Stimulated activated memory B cell treated with anti-CD40 and anti-IgM and Interleukin-4, amounts not matched to agents 10 μg/mL and 1 μg/mL and 100 μg/mL, for 72 hours (primary cell): ENCODE data around the gene FAM72B.
"Not testable (repeated sequence)": the region's sequence is repeated elsewhere in the genome, so short reads cannot be mapped to it uniquely, and the experiment has no call there.

Experiments
- ATAC-seq: fragments of 150-1000 bp; cut with Tn5 transposase; 2 replicates; pipeline ENCODE4 v1.10.0; 2021
- H3K27ac Mint-ChIP-seq: one replicate; pipeline ENCODE4 v1.8.0; 2022; ENCODE audit warnings: mild to moderate bottlenecking, mixed read lengths
- H3K27me3 Mint-ChIP-seq: one replicate; pipeline ENCODE4 v1.8.0; 2022; ENCODE audit warnings: mixed read lengths
- H3K36me3 Mint-ChIP-seq: one replicate; pipeline ENCODE4 v1.8.0; 2022; ENCODE audit warnings: mixed read lengths
- H3K4me1 Mint-ChIP-seq: one replicate; pipeline ENCODE4 v1.8.0; 2022; ENCODE audit warnings: mixed read lengths
- H3K4me3 Mint-ChIP-seq: one replicate; pipeline ENCODE4 v1.8.0; 2022; ENCODE audit warnings: mild to moderate bottlenecking, moderate library complexity, mixed read lengths
- H3K9me3 Mint-ChIP-seq: one replicate; pipeline ENCODE4 v1.8.0; 2022; ENCODE audit warnings: mixed read lengths

Gene FAM72B

DNA sequence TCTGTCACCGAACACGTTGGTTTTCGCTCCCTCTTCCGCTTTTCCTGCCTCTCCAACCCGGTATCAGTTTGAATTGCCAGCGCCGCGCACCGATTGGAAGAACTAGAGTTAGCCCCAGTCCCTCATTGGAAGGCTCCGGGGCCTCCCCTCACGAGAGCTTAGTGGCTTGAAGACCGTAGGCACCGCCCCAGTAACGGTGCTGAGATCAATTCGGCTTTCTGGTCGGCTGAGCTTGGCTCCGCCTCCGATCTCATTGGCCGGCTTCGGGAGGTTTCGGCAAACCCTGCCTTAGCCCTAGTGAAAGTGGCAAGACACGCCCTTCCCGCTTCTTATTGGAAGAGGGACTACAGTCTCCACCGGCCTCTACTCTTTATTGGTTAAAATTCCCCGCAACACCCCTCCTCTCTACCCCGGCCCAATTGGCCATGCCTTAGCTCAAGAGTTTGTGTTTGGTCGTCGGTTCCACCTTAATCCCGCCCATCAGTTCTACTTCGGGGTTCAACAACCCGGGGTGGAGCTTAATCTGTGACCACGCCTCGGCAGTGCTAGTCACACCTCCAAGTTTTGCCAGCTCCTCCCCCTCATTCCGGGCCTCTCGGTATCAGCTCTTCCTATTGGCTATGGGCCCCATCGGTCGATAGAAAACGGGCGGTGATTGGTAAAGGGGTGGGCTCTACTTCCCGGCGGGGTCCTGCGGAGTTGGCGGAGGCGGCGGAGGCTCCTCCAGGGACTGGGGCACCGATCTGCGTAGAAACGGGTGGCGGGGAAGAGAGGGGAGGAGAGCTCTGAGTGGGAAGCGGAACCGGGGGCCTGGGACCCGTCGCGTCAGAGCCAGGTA is at the start of gene FAM72B, which contains the start of gene SRGAP2C:
FAM72B (minus strand) TSS at position 51 of the 838 bp plus-strand sequence. CDS start 851 bp downstream, outside the sequence.
SRGAP2C (plus strand) TSS at position 686 of the 838 bp plus-strand sequence. CDS start 2,472 bp downstream, outside the sequence.
- H3K9me3 Mint-ChIP-seq, H3K27me3 Mint-ChIP-seq, H3K4me1 Mint-ChIP-seq, H3K36me3 Mint-ChIP-seq: not testable (repeated sequence)
- H3K4me3 Mint-ChIP-seq: peak within 1 kb of the TSS; percentile 92
- peak; percentile 94 for ATAC-seq
- H3K27ac Mint-ChIP-seq: peak within 1 kb of the TSS; percentile 79

DNA sequence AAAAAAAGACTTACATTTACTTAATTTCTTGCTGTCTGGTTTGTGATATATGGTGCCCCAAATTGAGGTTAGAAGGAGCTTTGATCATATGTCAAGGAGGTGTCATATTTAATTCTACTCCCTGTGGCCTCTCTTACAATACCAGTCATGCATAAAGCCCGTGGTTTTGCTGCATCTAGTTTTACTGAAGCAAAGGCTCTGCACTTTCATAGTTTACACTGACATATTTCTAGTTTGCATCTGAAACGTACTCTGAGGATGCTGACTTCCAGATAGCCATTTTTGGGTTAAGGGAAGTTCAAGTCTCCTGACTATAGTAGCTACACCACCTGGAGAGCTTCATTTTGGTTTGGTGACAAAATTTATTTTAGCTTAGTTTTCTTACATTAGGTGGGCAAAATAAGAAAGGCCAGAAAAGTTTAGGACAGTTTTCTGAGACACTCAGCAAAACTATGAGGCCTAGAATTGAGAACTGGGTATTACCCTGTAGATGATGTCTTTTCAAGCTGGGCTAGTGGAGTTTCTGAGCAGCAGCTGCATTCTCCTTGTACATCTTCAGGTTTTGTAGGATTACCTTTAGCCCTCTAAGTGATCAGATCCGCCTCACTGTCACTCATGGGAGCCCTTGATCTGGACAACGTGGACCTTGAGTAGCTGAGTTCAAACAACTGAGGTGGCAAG is 48.4 kb upstream of the FAM72B start:
- H3K4me1 Mint-ChIP-seq, H3K36me3 Mint-ChIP-seq, H3K9me3 Mint-ChIP-seq, H3K27me3 Mint-ChIP-seq, H3K4me3 Mint-ChIP-seq, H3K27ac Mint-ChIP-seq: not testable (repeated sequence)
- peak; percentile 93 for ATAC-seq

DNA sequence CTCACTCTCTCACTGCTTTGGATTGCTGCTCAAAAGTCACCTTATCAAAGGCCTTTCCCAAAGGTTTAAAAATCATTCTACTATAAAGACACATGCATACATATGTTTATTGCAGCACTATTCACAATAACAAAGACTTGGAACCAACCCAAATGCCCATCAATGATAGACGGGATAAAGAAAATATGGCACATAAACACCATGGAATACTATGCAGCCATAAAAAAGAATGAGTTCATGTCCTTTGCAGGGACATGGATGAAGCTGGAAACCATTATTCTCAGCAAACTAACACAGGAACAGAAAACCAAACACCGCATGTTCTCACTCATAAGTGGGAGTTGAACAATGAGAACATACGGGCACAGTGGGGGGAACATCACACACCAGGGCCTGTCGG is 46.5 kb upstream of the FAM72B start:
- H3K27me3 Mint-ChIP-seq, H3K27ac Mint-ChIP-seq, ATAC-seq, H3K4me3 Mint-ChIP-seq, H3K9me3 Mint-ChIP-seq, H3K36me3 Mint-ChIP-seq, H3K4me1 Mint-ChIP-seq: not testable (repeated sequence)

DNA sequence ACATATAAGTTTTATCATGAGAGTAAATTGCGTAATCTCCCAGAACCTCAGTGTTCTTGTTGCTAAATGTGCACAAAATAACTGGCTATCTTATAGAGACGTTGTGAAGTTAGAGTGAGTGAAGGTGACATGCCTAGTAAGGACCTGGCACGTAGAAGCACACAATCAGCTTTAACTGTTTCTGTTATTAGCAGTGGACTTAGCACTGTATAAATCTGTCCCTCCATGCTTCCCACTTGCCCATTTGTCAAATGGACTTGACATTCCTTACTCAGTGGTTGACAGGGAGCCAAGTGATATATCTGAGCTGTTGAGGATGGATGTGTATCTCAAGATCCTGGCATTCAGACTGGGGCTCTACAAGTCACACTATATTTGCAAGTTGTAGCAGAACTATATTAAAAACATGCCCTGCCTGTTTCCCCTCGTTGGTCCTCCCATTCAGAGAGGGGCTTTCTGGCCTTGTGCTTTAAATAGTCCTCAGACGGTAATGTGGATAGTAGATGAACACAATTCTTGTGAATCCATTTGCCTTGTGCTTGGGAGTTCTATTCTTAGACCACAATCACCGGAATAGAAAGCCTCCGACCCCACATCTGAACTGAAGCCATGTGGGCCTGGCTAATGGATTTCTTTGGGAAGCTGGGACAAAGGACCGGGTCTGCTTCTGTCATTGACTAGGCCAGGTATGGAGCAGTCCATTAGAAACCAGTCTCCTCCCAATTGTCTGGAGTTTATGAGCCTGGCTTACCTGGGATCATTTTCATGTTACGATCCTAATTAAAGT is 43.6 kb upstream of the FAM72B start:
- H3K4me1 Mint-ChIP-seq, H3K9me3 Mint-ChIP-seq, H3K27ac Mint-ChIP-seq, H3K4me3 Mint-ChIP-seq, ATAC-seq, H3K36me3 Mint-ChIP-seq, H3K27me3 Mint-ChIP-seq: not testable (repeated sequence)

DNA sequence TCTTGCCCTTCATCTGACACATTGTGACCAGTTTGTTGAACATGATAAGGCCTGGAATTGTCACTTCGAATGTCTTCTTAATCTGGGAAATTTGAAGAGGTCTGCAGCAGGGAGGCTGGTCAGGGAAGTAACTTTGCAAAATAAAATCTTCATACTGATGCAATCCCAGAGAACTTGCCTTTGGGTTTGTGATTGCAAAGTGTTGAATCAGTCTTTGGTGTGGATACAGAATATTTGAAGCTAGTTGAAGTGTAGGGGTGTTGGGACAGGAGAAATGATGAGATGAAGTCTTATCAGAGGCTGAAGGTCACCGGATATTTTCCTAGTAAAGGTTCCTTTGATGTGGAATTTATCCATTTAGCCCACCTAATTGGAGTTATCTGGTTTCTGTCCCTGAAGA is 42.8 kb upstream of the FAM72B start:
- H3K9me3 Mint-ChIP-seq, H3K27me3 Mint-ChIP-seq, H3K36me3 Mint-ChIP-seq, H3K27ac Mint-ChIP-seq, H3K4me1 Mint-ChIP-seq, ATAC-seq, H3K4me3 Mint-ChIP-seq: not testable (repeated sequence)

DNA sequence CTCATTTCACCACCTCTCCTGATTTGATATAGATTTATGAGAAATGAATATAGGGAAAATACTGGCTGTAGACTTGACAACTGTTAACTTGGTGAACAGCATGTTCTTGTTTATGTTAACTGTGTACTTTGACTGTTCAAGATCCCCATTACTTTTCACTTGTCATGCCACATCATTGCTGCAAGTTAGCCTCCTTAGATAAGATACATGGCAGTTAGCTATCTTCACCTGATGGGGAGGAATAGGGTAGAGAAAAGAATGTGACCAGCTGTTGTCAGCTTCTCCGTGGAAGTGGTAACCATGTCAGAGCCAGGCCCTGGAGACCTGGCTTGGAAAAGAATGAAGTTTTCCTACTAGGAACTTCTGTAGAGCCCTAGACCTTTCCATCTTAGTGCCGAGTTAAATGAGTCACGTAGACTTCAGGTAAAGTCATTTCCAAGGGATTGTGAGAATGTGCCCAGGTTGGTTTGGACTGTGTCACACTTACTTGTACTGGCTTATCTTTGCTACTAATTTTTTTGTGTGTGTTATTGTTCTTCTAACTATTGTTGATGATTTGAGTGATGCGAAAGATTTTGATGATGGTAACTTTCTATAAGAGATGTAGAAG is 42.3 kb upstream of the FAM72B start:
- H3K36me3 Mint-ChIP-seq, H3K4me3 Mint-ChIP-seq, H3K9me3 Mint-ChIP-seq, H3K27ac Mint-ChIP-seq, H3K27me3 Mint-ChIP-seq, H3K4me1 Mint-ChIP-seq, ATAC-seq: not testable (repeated sequence)

DNA sequence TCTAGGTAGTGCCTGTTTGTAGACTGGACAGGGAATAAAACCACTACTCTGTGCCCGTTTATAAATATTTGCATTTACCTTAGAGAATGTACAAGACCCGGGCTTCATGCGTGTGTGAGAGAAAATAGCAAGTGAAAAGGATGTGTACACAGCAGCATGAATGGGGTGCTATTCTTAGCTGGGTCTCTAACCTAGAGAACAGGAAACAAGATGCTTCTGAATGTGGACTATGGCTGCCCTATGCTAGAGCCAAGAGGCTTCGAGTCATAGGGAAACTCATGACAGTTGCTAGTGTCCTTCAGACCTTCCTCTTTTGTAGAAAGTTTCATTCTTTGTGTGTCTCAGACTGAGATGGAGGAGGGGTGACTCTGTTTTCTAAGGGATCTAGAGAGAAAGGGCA is 40.6 kb upstream of the FAM72B start:
- not testable (repeated sequence) for H3K27ac Mint-ChIP-seq, H3K9me3 Mint-ChIP-seq, H3K4me3 Mint-ChIP-seq, H3K4me1 Mint-ChIP-seq, H3K36me3 Mint-ChIP-seq, H3K27me3 Mint-ChIP-seq
- peak; percentile 99 for ATAC-seq

DNA sequence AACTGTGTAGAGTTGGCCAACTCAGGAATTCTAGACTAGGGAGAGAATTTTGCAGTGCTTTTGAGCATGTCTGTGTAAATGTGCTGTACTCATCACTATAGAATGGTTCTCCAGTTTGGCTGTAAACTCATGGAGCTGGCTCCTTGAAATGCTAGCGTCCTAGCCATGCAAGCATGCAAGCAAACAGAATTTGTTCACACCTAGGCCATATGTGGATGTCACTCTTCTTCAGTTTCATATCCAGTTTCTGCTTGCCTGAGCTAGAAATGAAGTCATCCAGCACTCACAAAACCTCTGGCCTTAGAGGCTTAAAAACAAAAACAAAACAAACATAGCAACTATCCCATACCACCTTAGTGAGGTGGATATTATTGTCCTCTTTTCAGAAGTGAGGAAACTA is 37.6 kb upstream of the FAM72B start:
- H3K36me3 Mint-ChIP-seq, H3K27me3 Mint-ChIP-seq, H3K9me3 Mint-ChIP-seq, H3K4me1 Mint-ChIP-seq, H3K4me3 Mint-ChIP-seq: not testable (repeated sequence)
- ATAC-seq: peak; percentile 69
- peak overlapping the region; percentile 54 for H3K27ac Mint-ChIP-seq

DNA sequence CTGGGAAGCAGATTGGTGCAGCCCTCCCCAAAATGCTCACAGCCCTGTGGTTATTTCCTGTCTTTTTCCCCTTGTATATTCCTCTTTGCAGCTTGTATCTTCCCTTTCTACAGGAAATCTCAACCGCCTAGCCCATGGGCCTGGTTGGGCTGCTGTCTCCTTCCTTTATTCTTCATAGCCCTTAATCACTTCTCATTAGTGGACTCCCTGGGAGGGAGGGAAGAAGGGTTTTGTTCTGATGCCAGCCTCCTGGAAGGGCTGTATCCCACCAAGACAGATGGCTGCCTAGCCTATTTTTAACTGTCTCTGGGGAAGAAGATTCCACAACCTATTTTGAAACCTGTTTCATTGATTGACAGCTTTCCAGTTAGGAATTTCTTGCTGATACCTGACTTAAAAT is 32.5 kb upstream of the FAM72B start:
- H3K36me3 Mint-ChIP-seq, H3K4me3 Mint-ChIP-seq, H3K27ac Mint-ChIP-seq, H3K4me1 Mint-ChIP-seq, H3K27me3 Mint-ChIP-seq, H3K9me3 Mint-ChIP-seq, ATAC-seq: not testable (repeated sequence)

DNA sequence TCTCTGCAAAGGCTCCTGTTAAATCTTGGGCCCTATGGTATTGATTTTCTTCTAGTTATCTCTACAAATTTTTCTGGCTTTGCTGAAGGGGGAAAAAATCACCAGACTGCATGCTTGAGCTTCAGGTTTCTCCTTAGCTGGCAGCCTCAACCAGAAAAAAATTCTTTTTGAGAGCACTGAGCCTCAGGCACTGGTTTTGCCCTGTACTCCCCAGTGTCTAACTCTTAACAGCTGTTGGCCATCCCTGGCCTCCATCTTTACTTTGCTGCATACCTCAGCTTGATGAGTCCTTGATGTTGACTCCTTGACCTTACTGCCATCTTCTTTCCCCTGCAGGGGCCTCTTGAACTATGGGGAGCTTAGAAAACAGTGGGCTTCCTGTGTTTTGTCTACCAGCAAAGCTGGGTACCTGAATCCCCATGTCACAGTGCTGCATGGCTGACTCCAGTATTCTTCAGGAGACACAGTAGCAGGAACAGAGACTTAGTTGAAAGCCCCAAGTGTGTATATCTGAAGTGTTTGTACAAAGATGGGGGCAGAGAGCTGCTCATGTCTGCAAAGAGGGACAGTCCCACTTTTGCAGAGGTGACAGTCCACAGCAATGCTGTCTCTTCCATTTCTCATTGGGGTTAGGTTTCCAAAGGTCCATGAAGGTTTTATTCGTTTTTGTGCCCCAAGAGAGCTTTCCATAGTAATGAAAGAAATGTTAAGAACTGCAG is 31.7 kb upstream of the FAM72B start:
- H3K4me3 Mint-ChIP-seq: not testable (repeated sequence)

DNA sequence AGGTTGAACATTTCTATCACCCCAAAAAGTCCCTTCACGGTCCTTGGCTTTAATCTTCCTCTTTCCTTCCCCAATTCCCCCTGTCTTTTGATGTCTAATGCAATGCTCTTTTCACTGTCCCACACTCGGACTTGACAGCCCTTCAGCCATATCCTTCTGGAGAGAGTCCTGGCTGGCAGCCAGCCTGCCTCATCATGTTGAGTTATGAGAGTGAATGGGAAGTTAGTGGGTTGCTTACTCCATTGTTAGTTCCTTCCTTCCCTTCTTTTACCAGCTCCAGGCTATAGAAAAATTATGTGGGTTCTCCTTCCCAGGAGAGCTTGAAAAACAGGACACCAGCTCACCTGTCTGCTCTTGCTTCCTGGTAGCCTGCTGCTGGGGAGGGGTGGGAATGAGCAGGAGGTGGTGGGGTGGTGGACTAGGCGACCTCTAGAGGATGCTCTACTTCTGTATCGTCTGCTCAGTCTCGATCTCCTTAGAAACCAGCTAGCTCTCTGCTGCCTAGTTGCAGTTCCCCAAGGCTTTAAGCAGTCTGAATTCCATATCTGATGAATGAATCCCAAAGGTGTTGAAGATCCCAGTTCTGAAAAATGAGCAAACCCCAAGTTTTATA is 30.5 kb upstream of the FAM72B start:
- H3K36me3 Mint-ChIP-seq, H3K4me3 Mint-ChIP-seq, H3K27me3 Mint-ChIP-seq, H3K4me1 Mint-ChIP-seq, H3K9me3 Mint-ChIP-seq, H3K27ac Mint-ChIP-seq: not testable (repeated sequence)
- ATAC-seq: peak; percentile 53

More for the DNA sequence above, 31.7 kb upstream of the FAM72B start:
- not testable (repeated sequence) for H3K36me3 Mint-ChIP-seq, H3K27ac Mint-ChIP-seq, H3K9me3 Mint-ChIP-seq, H3K27me3 Mint-ChIP-seq, H3K4me1 Mint-ChIP-seq
- ATAC-seq: peak; percentile 83

DNA sequence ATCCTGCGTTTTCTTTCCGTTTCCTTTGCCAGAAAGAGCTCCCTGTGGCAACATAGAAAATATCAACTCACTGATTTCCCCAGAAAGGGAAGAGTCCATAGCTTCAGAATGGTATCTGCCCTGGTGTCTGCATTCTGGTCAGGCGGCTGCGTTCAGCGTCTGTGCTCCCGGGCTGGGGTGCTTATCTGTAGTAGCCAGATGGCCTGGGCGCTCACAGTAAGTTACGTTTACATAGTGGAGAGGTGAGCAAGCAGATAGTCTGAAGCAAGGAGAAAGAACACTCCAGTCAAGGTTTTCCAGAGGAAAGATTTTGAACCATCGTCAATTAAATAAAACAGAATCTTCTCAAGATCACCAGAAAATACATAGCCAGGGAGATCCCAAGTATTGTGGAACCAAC is 29.4 kb upstream of the FAM72B start:
- not testable (repeated sequence) for H3K27ac Mint-ChIP-seq, H3K9me3 Mint-ChIP-seq, ATAC-seq, H3K4me3 Mint-ChIP-seq, H3K36me3 Mint-ChIP-seq, H3K27me3 Mint-ChIP-seq, H3K4me1 Mint-ChIP-seq

DNA sequence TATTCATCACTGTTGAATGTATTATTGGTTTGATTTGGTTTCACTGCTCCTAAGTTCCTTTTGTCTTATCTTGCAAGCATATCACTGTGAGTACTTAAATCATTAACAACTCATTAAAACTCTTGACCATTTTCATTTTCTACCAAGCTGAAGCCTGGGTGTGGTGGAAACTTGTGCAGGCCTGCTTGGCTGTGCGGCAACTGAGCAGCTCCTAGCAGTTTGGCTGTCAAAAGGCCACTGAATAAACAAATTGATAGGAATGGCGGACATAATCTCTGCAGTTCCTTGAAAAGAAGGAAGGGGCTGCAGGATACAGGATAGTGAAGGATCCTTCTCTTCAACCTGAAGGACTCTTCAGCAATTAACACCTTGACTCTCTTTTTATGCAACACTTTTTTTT is 26.6 kb upstream of the FAM72B start:
- not testable (repeated sequence) for H3K27ac Mint-ChIP-seq, H3K27me3 Mint-ChIP-seq, H3K4me1 Mint-ChIP-seq, H3K36me3 Mint-ChIP-seq, H3K9me3 Mint-ChIP-seq, H3K4me3 Mint-ChIP-seq, ATAC-seq

DNA sequence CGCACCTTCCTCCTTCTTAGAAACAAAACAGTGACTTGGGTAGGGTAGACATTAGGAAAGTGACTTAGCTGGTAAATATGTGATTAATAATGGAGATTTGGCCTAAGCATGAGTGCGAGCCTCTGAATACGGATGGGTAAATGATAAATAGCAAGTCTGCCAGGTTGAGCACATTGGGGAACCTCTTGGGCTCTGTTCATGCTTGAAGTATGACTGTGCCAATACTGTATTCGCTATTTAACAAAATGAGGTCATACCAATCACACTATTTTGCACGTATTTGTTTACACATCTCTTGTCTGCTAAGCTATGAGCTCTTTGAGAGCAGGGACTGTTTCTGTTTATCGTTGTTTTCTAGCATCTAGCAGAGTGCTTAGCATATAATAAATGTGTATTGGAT is 24.2 kb upstream of the FAM72B start:
- H3K4me3 Mint-ChIP-seq, H3K9me3 Mint-ChIP-seq, H3K27me3 Mint-ChIP-seq, ATAC-seq, H3K36me3 Mint-ChIP-seq, H3K27ac Mint-ChIP-seq, H3K4me1 Mint-ChIP-seq: not testable (repeated sequence)
